HG03432 (cell line): ENCODE results near the gene SERTAD3.
A peak's percentile ranks its signal among the peaks of the same experiment; 100 is the strongest.
"Not testable (repeated sequence)": the region's sequence is repeated elsewhere in the genome, so short reads cannot be mapped to it uniquely, and the experiment has no call there.

ENCODE experiments used
- ATAC-seq: cut with Tn5 transposase; IDR thresholded peaks from one replicate; pipeline ENCODE4 v1.9.1; 2021; ENCODE audit warnings: mild to moderate bottlenecking, moderate library complexity; ENCODE audit not compliant: unreplicated experiment

SERTAD3 gene

GRCh38 chr19:40411958-40412499, 32.1 kb downstream of the SERTAD3 start:
- ATAC-seq, result no peak

DNA sequence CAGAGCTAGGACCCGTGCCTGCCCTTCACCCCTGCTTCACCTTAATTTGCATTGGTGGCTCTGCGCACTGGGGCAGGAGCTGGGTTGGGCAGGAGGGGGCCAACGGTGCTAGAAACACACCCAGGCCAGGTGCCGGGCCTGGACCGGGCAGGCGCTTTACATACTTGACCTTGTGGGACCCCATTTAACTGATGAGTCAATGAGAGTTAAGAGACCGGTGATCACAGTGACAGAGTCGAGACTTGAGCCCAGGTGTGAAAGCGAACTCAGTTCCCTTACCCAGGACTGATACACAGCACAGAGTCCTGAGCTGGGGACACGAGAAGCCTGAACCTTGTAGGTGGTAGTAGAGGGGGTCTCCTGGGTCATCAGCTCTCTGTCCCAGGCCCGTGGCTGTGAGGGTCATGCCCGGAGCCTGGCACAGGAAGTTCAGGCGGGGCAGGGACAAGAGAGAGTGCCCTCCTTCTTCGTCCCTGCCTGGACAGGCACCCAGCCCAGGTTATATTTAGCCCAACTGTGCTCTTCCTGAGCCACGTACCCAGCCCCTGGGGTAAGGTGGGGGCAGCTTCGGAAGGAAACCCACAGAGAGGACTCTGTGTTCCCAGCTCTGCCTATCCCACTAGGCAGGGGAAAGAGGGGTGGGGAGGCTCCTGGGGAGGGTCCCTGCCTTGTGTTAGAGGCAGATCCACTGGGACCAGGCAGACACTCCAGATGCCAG, 32.9 kb downstream of the SERTAD3 start:
- no peak for ATAC-seq

GRCh38 chr19:40410030-40410389, 34.1 kb downstream of the SERTAD3 start:
- ATAC-seq, result no peak

DNA sequence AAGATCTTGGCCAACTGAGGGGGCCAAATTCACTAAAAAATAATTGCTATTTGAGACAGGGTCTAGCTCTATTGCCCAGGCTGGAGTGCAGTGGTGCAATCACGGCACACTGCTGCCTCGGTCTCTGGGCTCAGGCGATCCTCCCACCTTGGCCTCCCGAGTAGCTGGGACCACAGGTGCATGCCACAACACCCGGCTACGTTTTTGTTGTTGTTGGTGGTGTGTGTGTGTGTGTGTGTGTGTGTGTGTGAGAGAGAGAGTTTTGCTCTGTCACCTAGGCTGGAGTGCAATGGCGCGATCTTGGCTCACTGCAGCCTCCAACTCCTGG, 35.6 kb downstream of the SERTAD3 start:
- ATAC-seq, result not testable (repeated sequence)

GRCh38 chr19:40407714-40408597, 36.2 kb downstream of the SERTAD3 start:
- ATAC-seq, result no peak

DNA sequence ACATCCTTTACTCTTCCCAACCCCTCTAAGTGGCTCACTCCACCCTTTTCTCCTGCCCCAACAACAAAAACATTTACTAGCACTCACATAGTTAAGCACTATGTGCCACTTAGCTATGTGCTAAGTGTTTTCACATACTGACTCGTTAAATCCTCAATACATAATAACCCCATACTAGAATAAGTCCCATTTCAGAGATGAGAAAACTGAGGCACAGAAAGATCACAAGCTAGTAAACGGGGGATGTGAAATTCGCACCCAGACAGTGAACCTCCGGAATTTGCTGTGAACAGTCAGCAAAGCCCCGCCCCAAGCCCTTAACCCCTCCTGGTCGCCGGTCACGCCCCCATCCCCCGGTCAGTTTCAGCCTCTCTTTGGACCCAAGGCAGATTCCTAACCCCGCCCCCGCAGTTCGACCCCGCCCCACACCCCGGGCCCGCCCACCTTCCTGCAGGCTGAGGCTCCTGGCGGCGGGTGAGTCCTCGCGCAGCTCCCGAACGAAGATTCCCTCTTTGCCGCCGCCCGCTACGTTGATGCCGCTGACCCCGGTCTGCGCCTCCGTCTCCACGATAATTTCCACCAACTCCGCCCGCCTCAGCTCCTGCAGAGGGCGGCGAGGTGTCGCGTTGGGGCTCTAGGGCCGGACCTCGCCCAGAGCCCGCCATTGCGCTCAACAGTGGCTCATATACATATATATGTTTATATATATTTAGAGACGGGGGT, 40.7 kb downstream of the SERTAD3 start:
- ATAC-seq, result peak; percentile 77

- no peak for ATAC-seq
Measured at GRCh38 chr19:40400559-40400958, 43.6 kb downstream of the SERTAD3 start.

DNA sequence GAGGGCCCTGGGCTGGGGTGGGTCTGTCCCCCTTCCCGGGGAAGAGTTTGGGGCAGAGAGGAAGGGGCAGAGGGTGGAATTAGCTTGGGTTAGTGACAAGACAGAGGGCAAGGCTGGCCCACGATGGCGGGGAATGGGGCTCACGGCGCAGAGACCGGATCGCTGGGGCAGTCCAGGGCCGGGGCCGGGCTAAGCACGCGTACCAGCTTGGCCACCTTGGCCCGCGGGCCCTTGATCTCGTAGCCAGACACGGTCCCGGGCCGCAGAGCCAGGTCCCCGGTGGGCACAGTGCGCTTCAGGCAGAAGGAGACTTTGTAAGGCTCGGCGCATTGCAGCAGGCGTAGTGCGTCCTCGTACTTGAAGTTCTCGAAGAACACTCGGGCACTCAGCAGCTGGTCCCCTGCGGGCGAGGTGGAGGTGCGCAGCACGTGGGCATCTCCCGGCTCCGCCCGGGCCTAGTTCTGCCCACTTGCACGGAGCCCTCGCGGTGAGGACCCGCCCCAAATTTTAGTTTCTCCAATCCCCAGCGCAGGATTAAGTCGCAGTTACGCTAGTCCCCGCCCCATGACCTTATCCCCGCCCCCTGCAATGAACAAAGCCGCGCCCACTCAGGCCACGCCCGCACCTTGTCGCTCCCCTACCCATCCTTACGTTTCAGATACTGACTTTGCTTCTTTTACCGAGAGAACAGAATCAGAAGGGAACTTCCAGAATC, 45.6 kb downstream of the SERTAD3 start:
- ATAC-seq, result no peak

- no peak for ATAC-seq
Measured at GRCh38 chr19:40397568-40397906, 46.6 kb downstream of the SERTAD3 start.

GRCh38 chr19:40396886-40397567, 47.1 kb downstream of the SERTAD3 start:
- ATAC-seq, result no peak

DNA sequence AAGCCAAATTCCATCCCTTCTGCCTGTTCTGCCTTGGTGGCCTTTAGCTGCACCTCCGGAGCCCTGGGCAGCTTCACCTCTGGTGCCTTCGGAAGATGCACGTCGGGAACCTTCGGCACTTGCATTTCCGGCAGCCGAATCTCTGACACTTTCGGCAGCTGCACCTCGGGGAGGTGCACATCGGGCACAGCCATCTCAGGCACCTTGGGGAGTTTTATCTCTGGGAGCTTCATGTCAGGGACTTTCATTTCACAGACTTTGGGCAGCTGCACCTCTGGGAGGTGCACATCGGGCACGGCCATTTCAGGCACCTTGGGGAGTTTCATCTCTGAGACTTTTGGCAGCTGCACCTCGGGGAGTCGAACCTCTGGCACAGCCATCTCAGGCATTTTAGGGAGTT, 48.2 kb downstream of the SERTAD3 start:
- ATAC-seq, result no peak

GRCh38 chr19:40394816-40395210, 49.3 kb downstream of the SERTAD3 start:
- no peak for ATAC-seq

DNA sequence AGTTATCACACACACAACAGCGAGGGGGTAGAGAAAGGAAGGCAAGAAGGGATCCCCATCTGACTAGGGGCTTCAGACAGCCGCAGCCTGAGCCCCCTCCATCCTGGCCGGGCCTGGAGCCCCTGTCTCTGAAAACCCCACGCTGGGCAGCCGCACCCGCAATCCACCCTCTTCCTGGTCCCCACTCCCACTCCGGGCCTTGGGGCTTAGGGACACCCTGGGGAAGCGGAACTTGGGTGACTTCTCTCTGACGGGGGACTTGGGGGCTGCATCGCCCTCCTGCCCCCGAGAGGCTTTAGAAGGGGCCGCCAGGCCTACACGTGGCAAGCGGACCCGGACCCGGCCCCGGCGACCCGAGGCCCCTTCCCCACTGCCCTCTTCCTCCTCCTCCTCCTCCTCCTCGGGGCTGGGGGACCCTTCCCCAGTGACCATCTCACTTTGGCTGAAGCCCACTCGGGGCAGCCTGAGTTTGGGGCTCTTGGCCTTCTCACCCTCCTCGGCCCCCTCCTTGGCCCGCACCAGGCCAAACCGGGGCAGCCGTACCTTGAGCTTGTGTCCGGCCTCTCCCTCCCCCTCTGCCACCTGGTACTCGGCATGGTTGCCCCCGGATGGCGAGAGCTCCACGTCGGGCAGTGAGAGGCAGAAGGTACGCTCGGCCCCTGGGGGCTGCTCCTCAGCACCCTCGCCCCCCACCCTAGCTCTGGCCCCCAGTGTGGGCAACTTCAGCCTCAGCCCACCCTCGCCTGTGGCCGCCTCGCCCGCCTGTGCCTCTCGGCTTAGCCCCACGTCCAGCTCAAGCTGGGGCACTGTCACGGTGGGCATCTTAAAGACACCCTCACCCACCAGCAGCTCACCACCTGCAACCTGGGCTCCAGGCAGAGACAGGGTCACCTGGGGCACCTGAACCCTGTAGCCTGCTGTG, 50.0 kb downstream of the SERTAD3 start:
- no peak for ATAC-seq

- no peak for ATAC-seq
Measured at GRCh38 chr19:40392894-40393517, 51.1 kb downstream of the SERTAD3 start.

DNA sequence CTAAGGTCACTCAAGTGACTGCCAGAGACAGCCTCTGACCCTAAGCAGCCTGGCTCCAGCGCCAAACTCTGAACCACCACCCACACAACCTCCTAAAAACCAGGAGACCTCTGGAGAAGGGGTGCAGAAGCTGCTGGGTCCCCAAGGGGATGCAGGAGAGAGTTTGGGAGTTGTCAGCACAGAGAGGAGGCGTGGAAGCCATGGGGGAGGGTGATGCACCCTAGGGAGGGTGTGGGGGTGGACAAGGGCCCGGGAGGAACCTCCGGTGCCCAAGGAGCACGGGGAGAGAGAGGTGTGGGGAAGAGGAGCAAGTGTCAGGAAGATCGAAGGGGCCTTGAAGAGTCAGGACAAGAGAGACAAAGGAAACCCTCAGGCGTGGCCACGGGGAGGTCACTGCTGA, 52.0 kb downstream of the SERTAD3 start:
- ATAC-seq, result no peak
